Endothelial cell of umbilical vein (primary cell): Measurements from ENCODE around the gene ASCL5.

Experiments used
- EZH2 ChIP-seq: IDR thresholded peaks from 2 replicates; pipeline ENCODE4 v1.6.1; 2012; ENCODE audit warnings: borderline replicate concordance, low read depth, mild to moderate bottlenecking, moderate library complexity, low read length, inconsistent platforms; ENCODE audit not compliant: severe bottlenecking
- MAX ChIP-seq: IDR thresholded peaks from 2 replicates; pipeline ENCODE4 v1.6.1; 2011; ENCODE audit not compliant: insufficient read depth, insufficient read length
- POLR2A ChIP-seq: IDR thresholded peaks from 2 replicates; pipeline ENCODE4 v1.6.1; 2012; ENCODE audit warnings: low read depth, mild to moderate bottlenecking, control low read depth, low read length
- POLR2AphosphoS5 ChIP-seq: IDR thresholded peaks from 2 replicates; pipeline ENCODE4 v1.6.1; 2012; ENCODE audit warnings: low read depth, mild to moderate bottlenecking, control low read depth, low read length, moderate library complexity; ENCODE audit not compliant: insufficient read depth
- TF ChIP-seq, protein P1 (sequence below), 2 donors: IDR thresholded peaks; 1 replicate in 1 of 2; 2 replicates in 1 of 2; pipeline ENCODE4 v1.5.1; 2011; ENCODE audit warnings: low read length in 2 of 2, mild to moderate bottlenecking in 2 of 2, moderate library complexity in 2 of 2, control low read depth in 1 of 2, inconsistent platforms in 1 of 2, low read depth in 1 of 2; ENCODE audit not compliant: insufficient read depth in 1 of 2; ENCODE audit errors: extremely low read depth in 1 of 2

GRCh38 chr1:201155354-201155753 lies 28.4 kb upstream of the ASCL5 start:
- TF ChIP-seq EZH2 (no peak), MAX (no peak), POLR2A (no peak), POLR2AphosphoS5 (no peak)
- TF ChIP-seq, protein P1, sequence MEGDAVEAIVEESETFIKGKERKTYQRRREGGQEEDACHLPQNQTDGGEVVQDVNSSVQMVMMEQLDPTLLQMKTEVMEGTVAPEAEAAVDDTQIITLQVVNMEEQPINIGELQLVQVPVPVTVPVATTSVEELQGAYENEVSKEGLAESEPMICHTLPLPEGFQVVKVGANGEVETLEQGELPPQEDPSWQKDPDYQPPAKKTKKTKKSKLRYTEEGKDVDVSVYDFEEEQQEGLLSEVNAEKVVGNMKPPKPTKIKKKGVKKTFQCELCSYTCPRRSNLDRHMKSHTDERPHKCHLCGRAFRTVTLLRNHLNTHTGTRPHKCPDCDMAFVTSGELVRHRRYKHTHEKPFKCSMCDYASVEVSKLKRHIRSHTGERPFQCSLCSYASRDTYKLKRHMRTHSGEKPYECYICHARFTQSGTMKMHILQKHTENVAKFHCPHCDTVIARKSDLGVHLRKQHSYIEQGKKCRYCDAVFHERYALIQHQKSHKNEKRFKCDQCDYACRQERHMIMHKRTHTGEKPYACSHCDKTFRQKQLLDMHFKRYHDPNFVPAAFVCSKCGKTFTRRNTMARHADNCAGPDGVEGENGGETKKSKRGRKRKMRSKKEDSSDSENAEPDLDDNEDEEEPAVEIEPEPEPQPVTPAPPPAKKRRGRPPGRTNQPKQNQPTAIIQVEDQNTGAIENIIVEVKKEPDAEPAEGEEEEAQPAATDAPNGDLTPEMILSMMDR (IDR thresholded peaks at IDR 0.05; ENCODE audit: extremely low read depth in 1 of 2, insufficient read depth in 1 of 2, low read depth in 1 of 2, low read length in 2 of 2), result no peak
